ENCODE results near the gene CDH15. TPM values are rescaled to one million over a fixed set of nuclear protein-coding genes. Genes with fewer than 3 reads are reported as not detected.

CDH15 gene
- total RNA-seq, 1 donor from 2014 or later, result 0.18 TPM

- no peak overlapping the region for H3K9ac ChIP-seq (ENCODE audit: low read length)
- peaks cover 6% of the 10 kb centered on the region for H4K20me1 ChIP-seq (ENCODE audit: insufficient read depth, low read length)
- H3K36me3 Mint-ChIP-seq (ENCODE audit: low read depth, unreplicated experiment), result peaks cover 7% of the 10 kb centered on the region
- H3K36me3 ChIP-seq (ENCODE audit: insufficient read depth, low read length), result no peaks in the 10 kb centered on the region
- no peak for FAIRE-seq
- no peak overlapping the region for H3K27ac Mint-ChIP-seq (ENCODE audit: unreplicated experiment)
- DNase-seq (ENCODE audit: low read depth), result no peak
- H3K27me3 ChIP-seq (ENCODE audit: insufficient read depth, low read length), result no peaks in the 10 kb centered on the region
- no peaks in the 10 kb centered on the region for H3K27me3 Mint-ChIP-seq (ENCODE audit: low read depth, unreplicated experiment)
- TF ChIP-seq EZH2 (IDR thresholded peaks at IDR 0.05; ENCODE audit: insufficient read depth, low read length), result no peak
- TF ChIP-seq, protein P1, sequence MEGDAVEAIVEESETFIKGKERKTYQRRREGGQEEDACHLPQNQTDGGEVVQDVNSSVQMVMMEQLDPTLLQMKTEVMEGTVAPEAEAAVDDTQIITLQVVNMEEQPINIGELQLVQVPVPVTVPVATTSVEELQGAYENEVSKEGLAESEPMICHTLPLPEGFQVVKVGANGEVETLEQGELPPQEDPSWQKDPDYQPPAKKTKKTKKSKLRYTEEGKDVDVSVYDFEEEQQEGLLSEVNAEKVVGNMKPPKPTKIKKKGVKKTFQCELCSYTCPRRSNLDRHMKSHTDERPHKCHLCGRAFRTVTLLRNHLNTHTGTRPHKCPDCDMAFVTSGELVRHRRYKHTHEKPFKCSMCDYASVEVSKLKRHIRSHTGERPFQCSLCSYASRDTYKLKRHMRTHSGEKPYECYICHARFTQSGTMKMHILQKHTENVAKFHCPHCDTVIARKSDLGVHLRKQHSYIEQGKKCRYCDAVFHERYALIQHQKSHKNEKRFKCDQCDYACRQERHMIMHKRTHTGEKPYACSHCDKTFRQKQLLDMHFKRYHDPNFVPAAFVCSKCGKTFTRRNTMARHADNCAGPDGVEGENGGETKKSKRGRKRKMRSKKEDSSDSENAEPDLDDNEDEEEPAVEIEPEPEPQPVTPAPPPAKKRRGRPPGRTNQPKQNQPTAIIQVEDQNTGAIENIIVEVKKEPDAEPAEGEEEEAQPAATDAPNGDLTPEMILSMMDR (IDR thresholded peaks at IDR 0.05; ENCODE audit: insufficient read depth, low read depth, low read length), result no peak
- H2AFZ ChIP-seq (ENCODE audit: low read depth, low read length), result no peak overlapping the region
- H3K4me1 Mint-ChIP-seq (ENCODE audit: low read depth, unreplicated experiment), result no peaks in the 10 kb centered on the region
- no peak overlapping the region for H3K4me3 ChIP-seq (ENCODE audit: insufficient read depth, low read depth, low read length)
- no peak overlapping the region for H3K4me3 Mint-ChIP-seq (ENCODE audit: unreplicated experiment)
- no peak overlapping the region for H3K27ac ChIP-seq (ENCODE audit: low read depth, low read length)
- H3K4me2 ChIP-seq (ENCODE audit: low read length), result no peak overlapping the region
- no peaks in the 10 kb centered on the region for H3K4me1 ChIP-seq (ENCODE audit: insufficient read depth, low read length)
- no peaks in the 10 kb centered on the region for H3K9me3 Mint-ChIP-seq (ENCODE audit: unreplicated experiment)
- H3K9me3 ChIP-seq (ENCODE audit: insufficient read depth, low read depth, low read length), result no peaks in the 10 kb centered on the region
- no peaks in the 10 kb centered on the region for H3K79me2 ChIP-seq (ENCODE audit: insufficient read depth, low read length)
Measured at GRCh38 chr16:89140981-89141883, 30.3 kb upstream of the CDH15 start.

DNA sequence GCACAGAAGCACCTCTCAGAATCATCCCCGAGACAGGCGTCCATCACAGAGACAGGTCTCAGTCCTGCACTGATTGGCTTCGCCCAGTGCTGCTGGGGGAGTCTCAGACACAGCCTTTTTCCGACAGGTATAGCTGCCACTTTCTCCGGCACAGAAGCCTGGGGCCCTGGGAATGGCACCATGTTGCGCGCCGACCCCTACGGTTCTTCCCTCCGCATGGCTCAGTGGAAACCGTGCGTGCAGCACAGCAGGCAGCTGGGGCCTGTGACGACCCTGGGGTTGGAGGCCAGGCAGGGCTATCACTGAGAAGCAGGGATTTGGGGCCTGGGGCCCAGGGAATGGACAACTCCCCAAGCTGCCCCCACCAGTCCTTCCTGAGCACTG is 29.7 kb upstream of the CDH15 start:
- no peak overlapping the region for H3K4me2 ChIP-seq (ENCODE audit: low read length)
- H3K4me3 Mint-ChIP-seq (ENCODE audit: unreplicated experiment), result no peak overlapping the region

More for the DNA sequence above, 29.7 kb upstream of the CDH15 start:
- Histone ChIP-seq H3K9me3 (ENCODE audit: insufficient read depth, low read depth, low read length) (no peaks in the 10 kb centered on the region), H3K27ac (ENCODE audit: low read depth, low read length) (no peak overlapping the region), H3K9ac (ENCODE audit: low read length) (no peak overlapping the region), H3K4me1 (ENCODE audit: insufficient read depth, low read length) (no peaks in the 10 kb centered on the region), H3K27me3 (ENCODE audit: insufficient read depth, low read length) (no peaks in the 10 kb centered on the region), H4K20me1 (ENCODE audit: insufficient read depth, low read length) (peaks cover 6% of the 10 kb centered on the region), H3K36me3 (ENCODE audit: insufficient read depth, low read length) (no peaks in the 10 kb centered on the region), H3K79me2 (ENCODE audit: insufficient read depth, low read length) (no peaks in the 10 kb centered on the region), H2AFZ (ENCODE audit: low read depth, low read length) (no peak overlapping the region), H3K4me3 (ENCODE audit: insufficient read depth, low read depth, low read length) (no peak overlapping the region)
- H3K4me1 Mint-ChIP-seq (ENCODE audit: low read depth, unreplicated experiment), result no peaks in the 10 kb centered on the region
- H3K27ac Mint-ChIP-seq (ENCODE audit: unreplicated experiment), result no peak overlapping the region
- H3K9me3 Mint-ChIP-seq (ENCODE audit: unreplicated experiment), result no peaks in the 10 kb centered on the region
- H3K36me3 Mint-ChIP-seq (ENCODE audit: low read depth, unreplicated experiment), result peaks cover 10% of the 10 kb centered on the region
- TF ChIP-seq, protein P1 (IDR thresholded peaks at IDR 0.05; ENCODE audit: insufficient read depth, low read depth, low read length), result no peak
- TF ChIP-seq EZH2 (IDR thresholded peaks at IDR 0.05; ENCODE audit: insufficient read depth, low read length), result no peak
- FAIRE-seq, result no peak
- no peak for DNase-seq (ENCODE audit: low read depth)
- H3K27me3 Mint-ChIP-seq (ENCODE audit: low read depth, unreplicated experiment), result no peaks in the 10 kb centered on the region

All from astrocyte (in vitro differentiated cells and primary cell).